ENCODE data around the gene TIMM29.

- TF ChIP-seq POLR2A (IDR thresholded peaks at IDR 0.05), result no peak
- TF ChIP-seq, protein P1, sequence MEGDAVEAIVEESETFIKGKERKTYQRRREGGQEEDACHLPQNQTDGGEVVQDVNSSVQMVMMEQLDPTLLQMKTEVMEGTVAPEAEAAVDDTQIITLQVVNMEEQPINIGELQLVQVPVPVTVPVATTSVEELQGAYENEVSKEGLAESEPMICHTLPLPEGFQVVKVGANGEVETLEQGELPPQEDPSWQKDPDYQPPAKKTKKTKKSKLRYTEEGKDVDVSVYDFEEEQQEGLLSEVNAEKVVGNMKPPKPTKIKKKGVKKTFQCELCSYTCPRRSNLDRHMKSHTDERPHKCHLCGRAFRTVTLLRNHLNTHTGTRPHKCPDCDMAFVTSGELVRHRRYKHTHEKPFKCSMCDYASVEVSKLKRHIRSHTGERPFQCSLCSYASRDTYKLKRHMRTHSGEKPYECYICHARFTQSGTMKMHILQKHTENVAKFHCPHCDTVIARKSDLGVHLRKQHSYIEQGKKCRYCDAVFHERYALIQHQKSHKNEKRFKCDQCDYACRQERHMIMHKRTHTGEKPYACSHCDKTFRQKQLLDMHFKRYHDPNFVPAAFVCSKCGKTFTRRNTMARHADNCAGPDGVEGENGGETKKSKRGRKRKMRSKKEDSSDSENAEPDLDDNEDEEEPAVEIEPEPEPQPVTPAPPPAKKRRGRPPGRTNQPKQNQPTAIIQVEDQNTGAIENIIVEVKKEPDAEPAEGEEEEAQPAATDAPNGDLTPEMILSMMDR (IDR thresholded peaks at IDR 0.05), result no peak
Measured at GRCh38 chr19:10946958-10947657, 18.5 kb downstream of the TIMM29 start.

All from suprapubic skin (tissue), 3 donors.